Fibroblast of lung (primary cell): ENCODE measurements around the gene KCNJ5. TPM values are rescaled to one million over a fixed set of nuclear protein-coding genes. Genes with fewer than 3 reads are reported as not detected.

ENCODE experiments used
- DNase-seq, 2 donors: peaks; one replicate each; pipeline versions ENCODE4 v3.0.0 to v3.0.0-alpha.2; 2010; ENCODE audit warnings: low read depth in 2 of 2
- H2AFZ ChIP-seq: 2 replicates; pipeline ENCODE4 v1.5.1; 2012; ENCODE audit warnings: low read length, control low read depth, inconsistent platforms
- H3K27ac ChIP-seq: 2 replicates; pipeline ENCODE4 v1.5.1; 2011; ENCODE audit warnings: low read length, control low read depth; ENCODE audit not compliant: insufficient read depth
- H3K27me3 ChIP-seq: 2 replicates; pipeline ENCODE4 v1.5.1; 2011; ENCODE audit warnings: mild to moderate bottlenecking, low read length; ENCODE audit not compliant: control insufficient read depth, insufficient read depth
- H3K36me3 ChIP-seq: 2 replicates; pipeline ENCODE4 v1.5.1; 2011; ENCODE audit warnings: low read length; ENCODE audit not compliant: control insufficient read depth, insufficient read depth
- H3K4me1 ChIP-seq: 2 replicates; pipeline ENCODE4 v1.5.1; 2011; ENCODE audit warnings: low read length; ENCODE audit not compliant: control insufficient read depth, insufficient read depth; ENCODE audit errors: extremely low read depth
- H3K4me2 ChIP-seq: 2 replicates; pipeline ENCODE4 v1.5.1; 2011; ENCODE audit warnings: low read length, control low read depth; ENCODE audit not compliant: insufficient read depth; ENCODE audit errors: extremely low read depth
- H3K4me3 ChIP-seq, 4 experiments: fragments of 200-600 bp in 1 of 4; sonication (generic) in 1 of 4; replicated peaks in 1 of 4; 2 replicates each; pipeline ENCODE4 v1.5.1; 2011 to 2016; ENCODE audit warnings: low read length in 4 of 4, low read depth in 3 of 4, mild to moderate bottlenecking in 3 of 4, control low read depth in 2 of 4, inconsistent platforms in 1 of 4, mixed read lengths in 1 of 4; ENCODE audit not compliant: insufficient read depth in 1 of 4; ENCODE audit errors: control extremely low read depth in 1 of 4
- H3K79me2 ChIP-seq: 2 replicates; pipeline ENCODE4 v1.5.1; 2012; ENCODE audit warnings: mild to moderate bottlenecking, low read length, inconsistent platforms; ENCODE audit not compliant: control insufficient read depth, insufficient read depth
- H3K9ac ChIP-seq: 2 replicates; pipeline ENCODE4 v1.5.1; 2011; ENCODE audit warnings: mild to moderate bottlenecking, low read length, control low read depth; ENCODE audit not compliant: insufficient read depth
- H3K9me3 ChIP-seq: 2 replicates; pipeline ENCODE4 v1.5.1; 2012; ENCODE audit warnings: low read depth, low read length; ENCODE audit not compliant: control insufficient read depth, insufficient read depth
- H4K20me1 ChIP-seq: 2 replicates; pipeline ENCODE4 v1.5.1; 2011; ENCODE audit warnings: low read length; ENCODE audit not compliant: control insufficient read depth, insufficient read depth; ENCODE audit errors: extremely low read depth
- CTCF ChIP-seq, 2 donors: IDR thresholded peaks in 1 of 2; conservative IDR thresholded peaks in 1 of 2; 1 replicate in 1 of 2; 2 replicates in 1 of 2; pipeline ENCODE4 v1.5.1; 2011 to 2012; ENCODE audit warnings: low read length in 2 of 2, control low read depth in 1 of 2, inconsistent platforms in 1 of 2, low read depth in 1 of 2, mild to moderate bottlenecking in 1 of 2
- EZH2 ChIP-seq: IDR thresholded peaks from 2 replicates; pipeline ENCODE4 v1.5.1; 2012; ENCODE audit warnings: low read length, control low read depth, mild to moderate bottlenecking; ENCODE audit errors: missing control alignments
- polyA plus RNA-seq, 2 donors: library from polyadenylated mRNA; depleted of rRNA in 1 of 2; stranded (reverse) in 1 of 2; unstranded in 1 of 2; fragments of >200 nt; gene quantifications; 2 replicates each; pipeline ENCODE4 v1.2.1, GENCODE V29; 2011 to 2012; ENCODE audit warnings: missing spikeins in 1 of 2
- total RNA-seq: library from RNA; depleted of rRNA; stranded (reverse); fragments of >200 nt; gene quantifications from 2 replicates; pipeline ENCODE4 v1.2.1, GENCODE V29; 2014

KCNJ5 gene
- total and polyA plus RNA-seq, 2 donors (not counting 1 experiment from before 2014, with no cell fraction given), result 0.24 to 0.33 TPM

- Histone ChIP-seq H4K20me1 (no peaks in the 10 kb centered on the region), H3K27me3 (no peaks in the 10 kb centered on the region), H3K9me3 (no peaks in the 10 kb centered on the region), H3K9ac (no peak overlapping the region), H3K4me2 (peak overlapping the region; percentile 37), H2AFZ (no peak overlapping the region), H3K4me1 (peaks cover 31% of the 10 kb centered on the region), H3K27ac (no peak overlapping the region), H3K4me3 (peak overlapping the region in 2 of 4 experiments; percentile 4 to 64), H3K36me3 (no peaks in the 10 kb centered on the region), H3K79me2 (no peaks in the 10 kb centered on the region)
- TF ChIP-seq CTCF (conservative IDR thresholded peaks at IDR 0.05 in 1 of 2, IDR thresholded peaks at IDR 0.05 in 1 of 2; ENCODE audit: low read depth in 1 of 2, low read length in 2 of 2), result no peak
- no peak for TF ChIP-seq EZH2
- DNase-seq, result no peak
Measured at GRCh38 chr11:128906185-128907050, 15.3 kb downstream of the KCNJ5 start.

- no peak for TF ChIP-seq EZH2
- no peak for TF ChIP-seq CTCF (conservative IDR thresholded peaks at IDR 0.05 in 1 of 2, IDR thresholded peaks at IDR 0.05 in 1 of 2; ENCODE audit: low read depth in 1 of 2, low read length in 2 of 2)
Measured at GRCh38 chr11:128907585-128907984, 16.4 kb downstream of the KCNJ5 start.

GRCh38 chr11:128908391-128909246 is 17.5 kb downstream of the KCNJ5 start:
- DNase-seq, result peak; percentile 78 to 85
- Histone ChIP-seq H3K9me3 (no peaks in the 10 kb centered on the region), H3K27ac (peak overlapping the region; percentile 26), H3K4me1 (peaks cover 22% of the 10 kb centered on the region), H4K20me1 (no peaks in the 10 kb centered on the region), H3K4me2 (peak overlapping the region; percentile 59), H3K36me3 (no peaks in the 10 kb centered on the region), H3K9ac (no peak overlapping the region), H3K79me2 (no peaks in the 10 kb centered on the region), H3K4me3 (peak overlapping the region in 3 of 4 experiments; percentile 3 to 35 (median 12)), H3K27me3 (no peaks in the 10 kb centered on the region), H2AFZ (no peak overlapping the region)
- TF ChIP-seq EZH2 (no peak), CTCF (conservative IDR thresholded peaks at IDR 0.05 in 1 of 2, IDR thresholded peaks at IDR 0.05 in 1 of 2; ENCODE audit: low read depth in 1 of 2, low read length in 2 of 2) (no peak)

More at GRCh38 chr11:128907585-128907984, 16.4 kb downstream of the KCNJ5 start:
- H3K4me2 ChIP-seq, result peak overlapping the region; percentile 59
- H3K27me3 ChIP-seq, result no peaks in the 10 kb centered on the region
- DNase-seq, result no peak
- no peak overlapping the region for H3K9ac ChIP-seq
- H4K20me1 ChIP-seq, result no peaks in the 10 kb centered on the region
- H3K9me3 ChIP-seq, result no peaks in the 10 kb centered on the region
- H3K27ac ChIP-seq, result no peak overlapping the region
- no peaks in the 10 kb centered on the region for H3K79me2 ChIP-seq
- peaks cover 27% of the 10 kb centered on the region for H3K4me1 ChIP-seq
- H3K36me3 ChIP-seq, result no peaks in the 10 kb centered on the region
- no peak overlapping the region for H3K4me3 ChIP-seq
- H2AFZ ChIP-seq, result no peak overlapping the region
